ENCODE measurements around the gene GPATCH11. TPM values are rescaled to one million over a fixed set of nuclear protein-coding genes. Genes with fewer than 3 reads are reported as not detected.

Gene GPATCH11
- total RNA-seq, 2 donors from 2014 or later = 7.1 to 7.3 TPM

GRCh38 chr2:37091873-37092272, 7.6 kb downstream of the GPATCH11 start:
- H3K4me3 ChIP-seq = no peak overlapping the region
- no peak for DNase-seq
- no peaks in the 10 kb centered on the region for H3K4me1 ChIP-seq
- H3K36me3 ChIP-seq = no peaks in the 10 kb centered on the region
- H3K9ac ChIP-seq (ENCODE audit: low read depth in 2 of 2, low read length in 2 of 2) = no peak overlapping the region
- TF ChIP-seq CTCF (IDR thresholded peaks at IDR 0.05) = no peak
- intact Hi-C loops (cut with DNase I) = no loop called here
- no peaks in the 10 kb centered on the region for H3K9me3 ChIP-seq
- no peaks in the 10 kb centered on the region for H3K27me3 ChIP-seq
- H3K27ac ChIP-seq = no peak overlapping the region

GRCh38 chr2:37096568-37096967, 12.2 kb downstream of the GPATCH11 start:
- no peak overlapping the region for H3K4me3 ChIP-seq
- no peak overlapping the region for H3K9ac ChIP-seq (ENCODE audit: low read depth in 2 of 2, low read length in 2 of 2)
- H3K9me3 ChIP-seq = no peaks in the 10 kb centered on the region
- no peaks in the 10 kb centered on the region for H3K27me3 ChIP-seq
- intact Hi-C loops (cut with DNase I) = no loop called here
- TF ChIP-seq CTCF (IDR thresholded peaks at IDR 0.05) = no peak
- H3K27ac ChIP-seq = no peak overlapping the region
- no peak for DNase-seq
- H3K4me1 ChIP-seq = no peaks in the 10 kb centered on the region
- no peaks in the 10 kb centered on the region for H3K36me3 ChIP-seq

GRCh38 chr2:37098416-37099118, 14.2 kb downstream of the GPATCH11 start:
- no peak for TF ChIP-seq CTCF (IDR thresholded peaks at IDR 0.05)
- intact Hi-C loops (cut with DNase I) = no loop called here
- Histone ChIP-seq H3K9ac (ENCODE audit: low read depth in 2 of 2, low read length in 2 of 2) (no peak overlapping the region), H3K4me3 (no peak overlapping the region), H3K27me3 (no peaks in the 10 kb centered on the region), H3K9me3 (no peaks in the 10 kb centered on the region), H3K4me1 (no peaks in the 10 kb centered on the region), H3K36me3 (no peaks in the 10 kb centered on the region), H3K27ac (no peak overlapping the region)
- no peak for DNase-seq

GRCh38 chr2:37100054-37100453, 15.7 kb downstream of the GPATCH11 start:
- intact Hi-C loops (cut with DNase I) = no loop called here
- no peaks in the 10 kb centered on the region for H3K9me3 ChIP-seq
- TF ChIP-seq CTCF (IDR thresholded peaks at IDR 0.05) = no peak
- H3K4me3 ChIP-seq = no peak overlapping the region
- no peaks in the 10 kb centered on the region for H3K4me1 ChIP-seq
- DNase-seq = no peak
- no peaks in the 10 kb centered on the region for H3K36me3 ChIP-seq
- H3K27me3 ChIP-seq = no peaks in the 10 kb centered on the region
- H3K9ac ChIP-seq (ENCODE audit: low read depth in 2 of 2, low read length in 2 of 2) = no peak overlapping the region
- no peak overlapping the region for H3K27ac ChIP-seq

GRCh38 chr2:37102588-37102987, 18.3 kb downstream of the GPATCH11 start:
- Histone ChIP-seq H3K4me1 (no peaks in the 10 kb centered on the region), H3K4me3 (no peak overlapping the region), H3K27me3 (no peaks in the 10 kb centered on the region), H3K9me3 (no peaks in the 10 kb centered on the region), H3K27ac (no peak overlapping the region), H3K9ac (ENCODE audit: low read depth in 2 of 2, low read length in 2 of 2) (no peak overlapping the region), H3K36me3 (no peaks in the 10 kb centered on the region)
- intact Hi-C loops (cut with DNase I) = no loop called here
- no peak for DNase-seq
- no peak for TF ChIP-seq CTCF (IDR thresholded peaks at IDR 0.05)
